NCI-H187 treated with DMSO at 0.1 percent for 48 hours (cell line): ENCODE measurements around the gene NBL1.
"Not testable (repeated sequence)": the region's sequence is repeated elsewhere in the genome, so short reads cannot be mapped to it uniquely, and the experiment has no call there.

Source experiments
- DNase-seq: peaks from one replicate; lab custom pipeline; 2025; lab: John Stamatoyannopoulos, UW

NBL1 gene

GRCh38 chr1:19622204-19622603 lies 21.9 kb upstream of the NBL1 start:
- no peak for DNase-seq

GRCh38 chr1:19623523-19623922 lies 20.6 kb upstream of the NBL1 start:
- DNase-seq, result no peak

- DNase-seq, result no peak
Measured at GRCh38 chr1:19625291-19625937, 18.7 kb upstream of the NBL1 start.

GRCh38 chr1:19628879-19629278 lies 15.2 kb upstream of the NBL1 start:
- DNase-seq, result no peak

- DNase-seq, result no peak
Measured at GRCh38 chr1:19629357-19629756, 14.8 kb upstream of the NBL1 start.

- DNase-seq, result not testable (repeated sequence)
Measured at GRCh38 chr1:19630192-19630591, 13.9 kb upstream of the NBL1 start.

GRCh38 chr1:19630720-19631395 lies 13.3 kb upstream of the NBL1 start:
- no peak for DNase-seq

- no peak for DNase-seq
Measured at GRCh38 chr1:19632211-19632610, 11.9 kb upstream of the NBL1 start.

- DNase-seq, result no peak
Measured at GRCh38 chr1:19633106-19633505, 11.0 kb upstream of the NBL1 start.

GRCh38 chr1:19635064-19635463 lies 9.0 kb upstream of the NBL1 start:
- DNase-seq, result not testable (repeated sequence)

GRCh38 chr1:19635646-19636045 lies 8.5 kb upstream of the NBL1 start:
- no peak for DNase-seq

GRCh38 chr1:19636065-19636464 lies 8.0 kb upstream of the NBL1 start:
- no peak for DNase-seq

- DNase-seq, result not testable (repeated sequence)
Measured at GRCh38 chr1:19636749-19637148, 7.4 kb upstream of the NBL1 start.

GRCh38 chr1:19637606-19638005 lies 6.5 kb upstream of the NBL1 start:
- no peak for DNase-seq

- not testable (repeated sequence) for DNase-seq
Measured at GRCh38 chr1:19639228-19639627, 4.9 kb upstream of the NBL1 start.

- no peak for DNase-seq
Measured at GRCh38 chr1:19639999-19640362, 4.1 kb upstream of the NBL1 start.

- no peak for DNase-seq
Measured at GRCh38 chr1:19640363-19641316, 3.5 kb upstream of the NBL1 start.

GRCh38 chr1:19643121-19643520 lies 990 bp upstream of the NBL1 start:
- DNase-seq, result no peak

GRCh38 chr1:19644395-19644680 lies 227 bp downstream of the NBL1 start:
- DNase-seq, result no peak

GRCh38 chr1:19644681-19645410 lies 735 bp downstream of the NBL1 start:
- DNase-seq, result no peak

GRCh38 chr1:19645411-19646251 lies 1.5 kb downstream of the NBL1 start:
- no peak for DNase-seq
